HepG2 (cell line): ENCODE results near the gene PIP4K2B. TPM values are rescaled to one million over a fixed set of nuclear protein-coding genes. Genes with fewer than 3 reads are reported as not detected.
A peak's percentile ranks its signal among the peaks of the same experiment; 100 is the strongest.

Experiments used
- ARID2 ChIP-seq: sonication (generic); formaldehyde crosslinking; IDR thresholded peaks from 2 replicates; pipeline ENCODE4 v1.8.1; 2022; ENCODE audit warnings: mild to moderate bottlenecking, missing genetic modification reagents, borderline replicate concordance
- BCL6 ChIP-seq: IDR thresholded peaks from 2 replicates; pipeline ENCODE4 v1.6.1; 2016; ENCODE audit warnings: missing genetic modification reagents, missing compliant biosample characterization
- HNRNPK ChIP-seq: fragments of 200-400 bp; formaldehyde crosslinking; IDR thresholded peaks from 2 replicates; pipeline ENCODE4 v1.6.1; 2018; ENCODE audit warnings: low read length, low read depth, moderate library complexity, mild to moderate bottlenecking; ENCODE audit not compliant: poor library complexity, severe bottlenecking
- KDM2A ChIP-seq: sonication (generic); formaldehyde crosslinking; IDR thresholded peaks from 2 replicates; pipeline ENCODE4 v1.4.0; 2020; ENCODE audit warnings: low read depth, missing genetic modification reagents, borderline replicate concordance
- KMT2B ChIP-seq: IDR thresholded peaks from 2 replicates; pipeline ENCODE4 v1.6.1; 2016; ENCODE audit warnings: missing genetic modification reagents, missing compliant biosample characterization
- MEIS1 ChIP-seq: sonication (generic); formaldehyde crosslinking; IDR thresholded peaks from 2 replicates; pipeline ENCODE4 v1.9.0; 2021; ENCODE audit warnings: mild to moderate bottlenecking, missing genetic modification reagents, moderate library complexity, borderline replicate concordance
- MLXIP ChIP-seq: sonication (generic); formaldehyde crosslinking; IDR thresholded peaks from 2 replicates; pipeline ENCODE4 v1.9.0; 2021; ENCODE audit warnings: missing genetic modification reagents, borderline replicate concordance
- NFRKB ChIP-seq: fragments of 450-650 bp; IDR thresholded peaks from 2 replicates; pipeline ENCODE4 v1.6.1; 2017
- NR2F2 ChIP-seq: IDR thresholded peaks from 2 replicates; pipeline ENCODE4 v1.6.1; 2012; ENCODE audit warnings: low read depth, inconsistent platforms, borderline replicate concordance
- SETDB1 ChIP-seq: sonication (generic); formaldehyde crosslinking; IDR thresholded peaks from 2 replicates; pipeline ENCODE4 v1.5.1; 2020; ENCODE audit warnings: missing genetic modification reagents, mild to moderate bottlenecking, borderline replicate concordance
- XRCC5 ChIP-seq: fragments of 200-400 bp; formaldehyde crosslinking; optimal IDR thresholded peaks from 2 replicates; pipeline ENCODE3; 2017; ENCODE audit warnings: mild to moderate bottlenecking, low read length
- YY1 ChIP-seq: IDR thresholded peaks from 2 replicates; pipeline ENCODE4 v1.6.1; 2011; ENCODE audit warnings: low read length, low read depth, moderate library complexity, mild to moderate bottlenecking; ENCODE audit not compliant: insufficient read depth, insufficient replicate concordance
- ZBTB20 ChIP-seq: sonication (generic); formaldehyde crosslinking; IDR thresholded peaks from 2 replicates; pipeline ENCODE4 v1.8.1; 2023; ENCODE audit warnings: missing genetic modification reagents, low read depth, mild to moderate bottlenecking, borderline replicate concordance
- ZNF17 ChIP-seq: sonication (generic); formaldehyde crosslinking; IDR thresholded peaks from 2 replicates; pipeline ENCODE4 v1.5.0; 2020; ENCODE audit warnings: mild to moderate bottlenecking, missing genetic modification reagents
- ZNF24 ChIP-seq: fragments of 450-650 bp; IDR thresholded peaks from 2 replicates; pipeline ENCODE4 v1.6.1; 2017; ENCODE audit warnings: antibody characterized with exemption, mild to moderate bottlenecking
- ZNF432 ChIP-seq: sonication (generic); formaldehyde crosslinking; IDR thresholded peaks from 2 replicates; pipeline ENCODE4 v1.5.0; 2020; ENCODE audit warnings: missing genetic modification reagents, mild to moderate bottlenecking, borderline replicate concordance
- ZNF546 ChIP-seq: sonication (generic); formaldehyde crosslinking; conservative IDR thresholded peaks from 2 replicates; pipeline ENCODE4 v1.8.1; 2023; ENCODE audit warnings: mild to moderate bottlenecking, missing genetic modification reagents
- ZNF605 ChIP-seq: sonication (generic); formaldehyde crosslinking; IDR thresholded peaks from 2 replicates; pipeline ENCODE4 v1.8.0; 2022; ENCODE audit warnings: mild to moderate bottlenecking, missing genetic modification reagents
- ZNF639 ChIP-seq: conservative IDR thresholded peaks from 2 replicates; pipeline ENCODE4 v1.6.1; 2018; ENCODE audit warnings: missing genetic modification reagents
- ZNF800 ChIP-seq: sonication (generic); formaldehyde crosslinking; IDR thresholded peaks from 2 replicates; pipeline ENCODE4 v1.4.0; 2020; ENCODE audit warnings: missing genetic modification reagents
- ZSCAN5A ChIP-seq: sonication (generic); formaldehyde crosslinking; IDR thresholded peaks from 2 replicates; pipeline ENCODE4 v1.8.0; 2022; ENCODE audit warnings: mild to moderate bottlenecking, missing genetic modification reagents, borderline replicate concordance
- polyA plus RNA-seq, 8 experiments: library from polyadenylated mRNA; depleted of rRNA in 3 of 8; stranded (reverse) in 7 of 8; unstranded in 1 of 8; fragments of >200 nt; fragmentation: Illumina TruSeq in 4 of 8; extraction: Trizol in 4 of 8; gene quantifications; 2 replicates each; pipeline versions ENCODE4 v1.2.1 to v1.2.3, GENCODE V29; 2011 to 2016; ENCODE audit warnings: low read depth in 4 of 8, missing spikeins in 1 of 8, mixed read lengths in 1 of 8; ENCODE audit not compliant: insufficient read depth in 1 of 8
- total RNA-seq, 5 experiments: library from RNA; depleted of rRNA; stranded (reverse); fragments of >200 nt; fragmentation: Illumina TruSeq; extraction: Trizol; gene quantifications; 2 replicates each; pipeline ENCODE4 v1.2.3, GENCODE V29; 2016; ENCODE audit warnings: low read depth in 1 of 5

The PIP4K2B gene
- total and polyA plus RNA-seq, 2 of the 13 experiments (the other 11 are each of a cell fraction or from before 2014, with no cell fraction given) = 20.4 to 54.0 TPM

GRCh38 chr17:38748149-38748891 lies 51.0 kb downstream of the PIP4K2B start, which contains the start of gene PCGF2 (continued):
- TF ChIP-seq ZNF546 (CRISPR knock-in tag) (no peak), ZNF432 (CRISPR knock-in tag) (no peak), ZNF639 (CRISPR knock-in tag) (no peak), KDM2A (CRISPR knock-in tag) (0 out of 2 replicates have a peak, but pooled peaks have one; percentile 12), BCL6 (CRISPR knock-in tag) (no peak), SETDB1 (CRISPR knock-in tag) (no peak), ZSCAN5A (no peak; the same call in 1 of the 2 replicates), MEIS1 (CRISPR knock-in tag) (0 out of 2 replicates have a peak, but pooled peaks have one; percentile 6), ZNF24 (no peak), ARID2 (CRISPR knock-in tag) (no peak), KMT2B (CRISPR knock-in tag) (no peak), MLXIP (no peak), ZNF17 (CRISPR knock-in tag) (no peak), XRCC5 (peak; percentile 33), NR2F2 (no peak; the same call in 1 of the 2 replicates), ZNF605 (CRISPR knock-in tag) (0 out of 2 replicates have a peak, but pooled peaks have one; percentile 21), ZNF800 (CRISPR knock-in tag) (no peak), YY1 (peak; percentile 50), NFRKB (no peak), ZBTB20 (CRISPR knock-in tag) (no peak), HNRNPK (peak; percentile 72)
